Measurements from ENCODE around the gene AVPR1A. TPM values are rescaled to one million over a fixed set of nuclear protein-coding genes. Genes with fewer than 3 reads are reported as not detected.

The AVPR1A gene
- total and polyA plus RNA-seq, 10 of the 15 experiments (the other 5 are each of a cell fraction or from before 2014, with no cell fraction given), result 0.04 to 0.10 TPM; not detected in 8

- Histone ChIP-seq H3K4me3 (no peak overlapping the region), H3K27me3 (replicated peaks in 1 of 2; ENCODE audit: control insufficient read depth in 2 of 2, insufficient read depth in 2 of 2, low read length in 1 of 2) (no peaks in the 10 kb centered on the region), H3K4me2 (ENCODE audit: control insufficient read depth, insufficient read depth) (no peak overlapping the region), H3K9me3 (replicated peaks; ENCODE audit: control insufficient read depth, insufficient read depth, low read length) (no peaks in the 10 kb centered on the region), H3K79me2 (ENCODE audit: control insufficient read depth, insufficient read depth, low read length) (no peaks in the 10 kb centered on the region), H2AFZ (ENCODE audit: control insufficient read depth, low read depth, low read length) (no peak overlapping the region), H3K9ac (ENCODE audit: control insufficient read depth, insufficient read depth, low read length) (no peak overlapping the region), H3K4me1 (ENCODE audit: control insufficient read depth, insufficient read depth, low read length) (no peaks in the 10 kb centered on the region), H3K36me3 (ENCODE audit: control insufficient read depth in 2 of 2, insufficient read depth in 2 of 2, low read length in 1 of 2) (no peaks in the 10 kb centered on the region), H3K27ac (ENCODE audit: control insufficient read depth, insufficient read depth) (no peak overlapping the region), H4K20me1 (ENCODE audit: control insufficient read depth, insufficient read depth) (no peaks in the 10 kb centered on the region)
- BruUV-seq (replicated peaks), result no TSS peak
- DNase-seq (ENCODE audit: low read depth, low spot score) (no peak), FAIRE-seq (no peak), ATAC-seq (no peak)
- intact Hi-C loops (cut with micrococcal nuclease; ENCODE audit: unreplicated experiment), result no loop called here
- WGBS (ENCODE audit: insufficient coverage, insufficient replicate concordance, low lambda C conversion rate, missing lambda C conversion rate), result 72% methylated on average over 2 of the region's 2 CpGs
- TF ChIP-seq YBX1 (IDR thresholded peaks at IDR 0.05) (no peak), ZNF217 (IDR thresholded peaks at IDR 0.05) (no peak), E2F4 (IDR thresholded peaks at IDR 0.05; ENCODE audit: low read depth, low read length) (no peak), NBN (IDR thresholded peaks at IDR 0.05) (no peak), RAD21 (IDR thresholded peaks at IDR 0.05; ENCODE audit: insufficient read depth, low read depth, low read length) (no peak), CBFB (IDR thresholded peaks at IDR 0.05; ENCODE audit: low read depth) (no peak), HDGF (IDR thresholded peaks at IDR 0.05) (no peak), BRCA1 (IDR thresholded peaks at IDR 0.05; ENCODE audit: low read depth, low read length) (no peak), FOXM1 (IDR thresholded peaks at IDR 0.05; ENCODE audit: low read depth, low read length) (no peak)
- TF ChIP-seq, protein P1, sequence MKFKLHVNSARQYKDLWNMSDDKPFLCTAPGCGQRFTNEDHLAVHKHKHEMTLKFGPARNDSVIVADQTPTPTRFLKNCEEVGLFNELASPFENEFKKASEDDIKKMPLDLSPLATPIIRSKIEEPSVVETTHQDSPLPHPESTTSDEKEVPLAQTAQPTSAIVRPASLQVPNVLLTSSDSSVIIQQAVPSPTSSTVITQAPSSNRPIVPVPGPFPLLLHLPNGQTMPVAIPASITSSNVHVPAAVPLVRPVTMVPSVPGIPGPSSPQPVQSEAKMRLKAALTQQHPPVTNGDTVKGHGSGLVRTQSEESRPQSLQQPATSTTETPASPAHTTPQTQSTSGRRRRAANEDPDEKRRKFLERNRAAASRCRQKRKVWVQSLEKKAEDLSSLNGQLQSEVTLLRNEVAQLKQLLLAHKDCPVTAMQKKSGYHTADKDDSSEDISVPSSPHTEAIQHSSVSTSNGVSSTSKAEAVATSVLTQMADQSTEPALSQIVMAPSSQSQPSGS (IDR thresholded peaks at IDR 0.05; ENCODE audit: low read length), result no peak
- ChIA-PET RAD21 (ENCODE audit: unreplicated experiment) (no interaction called here), SMC1A (ENCODE audit: uncharacterized antibody, unreplicated experiment) (no interaction called here), CTCF (interaction anchor here (1.2 to 1.6 kb wide), 2 partner anchors 13 to 884 kb away, joined by 3 to 4 read pairs; no protein-coding TSS in a partner anchor), POLR2A (no interaction called here)
- in situ Hi-C loops (cut with MboI), result no loop called here
Measured at GRCh38 chr12:63164911-63165310, 13.9 kb upstream of the AVPR1A start.
